ENCODE measurements around the gene SKP1. TPM values are rescaled to one million over a fixed set of nuclear protein-coding genes. Genes with fewer than 3 reads are reported as not detected.

Gene SKP1
- total RNA-seq, 1 donor = 349 TPM

DNA sequence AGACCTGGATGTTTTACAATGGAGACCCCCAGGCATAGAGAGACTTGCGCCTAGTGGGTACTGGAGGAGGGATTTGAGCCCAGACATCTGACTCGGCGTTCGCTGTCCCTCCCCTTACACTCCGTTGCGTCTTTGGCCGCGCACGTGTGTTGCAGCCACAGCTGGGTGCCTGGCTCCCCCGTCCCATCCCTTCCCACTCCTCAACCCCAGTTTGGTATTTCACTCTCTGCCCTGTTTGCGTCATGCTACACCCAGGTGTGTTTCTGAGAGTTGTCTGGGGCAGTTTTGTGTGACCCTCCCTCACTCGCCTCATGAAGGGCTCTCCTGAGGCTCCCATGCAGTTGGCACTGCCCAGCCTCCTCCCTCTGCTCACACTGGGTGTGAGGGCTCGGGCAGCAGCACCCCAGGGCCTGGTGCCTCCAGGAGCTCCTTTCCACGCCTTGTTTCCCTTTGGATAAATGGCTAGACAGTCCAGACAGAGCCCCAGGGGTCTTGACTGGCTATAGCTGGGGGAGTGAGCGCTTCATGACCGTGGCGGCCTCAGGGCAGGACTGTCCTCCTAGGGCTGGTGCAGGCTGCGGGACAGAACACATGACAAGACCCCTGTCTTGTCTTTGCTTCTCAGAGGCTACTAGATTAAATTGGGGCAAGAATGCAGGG, 48.6 kb downstream of the SKP1 start:
- TF ChIP-seq, protein P1, sequence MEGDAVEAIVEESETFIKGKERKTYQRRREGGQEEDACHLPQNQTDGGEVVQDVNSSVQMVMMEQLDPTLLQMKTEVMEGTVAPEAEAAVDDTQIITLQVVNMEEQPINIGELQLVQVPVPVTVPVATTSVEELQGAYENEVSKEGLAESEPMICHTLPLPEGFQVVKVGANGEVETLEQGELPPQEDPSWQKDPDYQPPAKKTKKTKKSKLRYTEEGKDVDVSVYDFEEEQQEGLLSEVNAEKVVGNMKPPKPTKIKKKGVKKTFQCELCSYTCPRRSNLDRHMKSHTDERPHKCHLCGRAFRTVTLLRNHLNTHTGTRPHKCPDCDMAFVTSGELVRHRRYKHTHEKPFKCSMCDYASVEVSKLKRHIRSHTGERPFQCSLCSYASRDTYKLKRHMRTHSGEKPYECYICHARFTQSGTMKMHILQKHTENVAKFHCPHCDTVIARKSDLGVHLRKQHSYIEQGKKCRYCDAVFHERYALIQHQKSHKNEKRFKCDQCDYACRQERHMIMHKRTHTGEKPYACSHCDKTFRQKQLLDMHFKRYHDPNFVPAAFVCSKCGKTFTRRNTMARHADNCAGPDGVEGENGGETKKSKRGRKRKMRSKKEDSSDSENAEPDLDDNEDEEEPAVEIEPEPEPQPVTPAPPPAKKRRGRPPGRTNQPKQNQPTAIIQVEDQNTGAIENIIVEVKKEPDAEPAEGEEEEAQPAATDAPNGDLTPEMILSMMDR (IDR thresholded peaks at IDR 0.05; ENCODE audit: insufficient read depth, low read length) = no peak
- no peak for DNase-seq (ENCODE audit: low read depth)
- H3K4me3 ChIP-seq (ENCODE audit: low read depth, low read length) = no peak overlapping the region

DNA sequence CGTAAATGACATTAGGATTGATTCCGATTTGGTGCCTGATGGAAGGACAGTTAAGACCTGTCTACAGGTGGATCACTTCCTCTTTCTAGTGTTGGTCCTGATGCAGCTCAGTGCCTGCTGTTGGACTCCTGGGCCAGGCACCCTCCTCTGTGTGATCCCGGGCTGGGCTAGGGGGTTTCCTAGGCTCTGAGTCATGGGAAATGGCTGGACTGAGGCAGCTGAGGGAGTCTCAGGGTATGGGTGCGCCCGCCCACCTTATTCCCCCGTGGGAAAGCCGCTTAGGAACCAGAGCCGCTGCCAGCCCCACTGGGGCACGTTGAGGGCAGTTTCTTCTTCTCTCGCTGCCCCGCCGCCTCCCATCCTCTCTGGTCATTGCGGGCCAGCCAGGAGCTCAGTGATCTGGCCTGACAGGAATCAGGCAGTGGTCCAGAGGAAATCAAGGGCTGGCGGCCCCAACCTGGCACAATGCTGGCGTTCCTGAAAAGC, 49.3 kb downstream of the SKP1 start:
- peak; percentile 41 for DNase-seq (ENCODE audit: low read depth)
- no peak overlapping the region for H3K4me3 ChIP-seq (ENCODE audit: low read depth, low read length)
- TF ChIP-seq, protein P1 (IDR thresholded peaks at IDR 0.05; ENCODE audit: insufficient read depth, low read length) = no peak

DNA sequence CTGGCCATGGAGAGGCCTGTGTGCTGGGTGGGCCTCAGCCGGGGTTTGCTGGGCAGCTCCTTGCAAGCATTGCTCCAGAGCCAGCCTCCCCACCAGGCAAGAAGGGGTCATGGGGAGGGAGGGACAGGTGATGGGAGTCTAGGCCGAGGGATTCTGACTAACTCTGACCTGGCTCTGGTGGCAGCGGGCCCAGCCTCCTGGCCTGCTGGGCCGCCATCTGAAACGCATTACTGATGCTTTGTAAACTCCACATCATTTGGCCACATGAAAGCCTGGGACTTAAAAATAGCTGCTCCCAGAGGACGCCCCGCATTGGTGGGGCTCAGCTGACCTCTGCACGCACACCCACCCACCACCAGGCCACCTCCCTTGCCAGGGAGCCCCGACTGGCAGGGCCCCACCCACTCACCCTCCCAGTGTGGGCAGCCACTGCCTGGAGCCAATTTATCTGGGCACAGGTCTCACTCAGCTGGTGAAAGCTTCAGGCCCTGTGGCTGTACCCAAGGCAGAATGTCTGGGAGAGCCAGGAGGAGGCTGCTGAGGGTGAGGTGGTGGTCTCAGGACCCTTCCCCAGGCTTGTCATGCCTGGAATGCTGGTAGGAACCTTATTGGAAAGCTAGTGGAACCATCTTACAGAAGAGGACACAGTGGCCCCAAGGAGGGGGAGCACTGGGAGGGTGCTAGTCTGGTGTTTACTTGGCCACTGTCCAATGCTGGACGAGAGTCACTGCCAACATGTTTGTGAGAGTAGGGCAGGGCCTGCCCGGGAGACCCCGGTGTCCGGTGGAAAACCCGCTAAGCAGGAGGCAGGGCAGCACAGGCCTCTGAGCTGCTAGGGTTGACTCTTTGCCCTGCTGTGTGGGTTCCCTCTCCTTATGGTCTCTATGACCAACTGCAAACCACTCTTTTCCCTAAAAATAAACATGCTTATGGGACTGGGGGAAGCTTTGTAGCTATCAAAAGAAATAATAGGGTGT, 51.4 kb downstream of the SKP1 start:
- TF ChIP-seq, protein P1 (IDR thresholded peaks at IDR 0.05; ENCODE audit: insufficient read depth, low read length) = no peak
- H3K4me3 ChIP-seq (ENCODE audit: low read depth, low read length) = no peak overlapping the region
- DNase-seq (ENCODE audit: low read depth) = peak; percentile 97

DNA sequence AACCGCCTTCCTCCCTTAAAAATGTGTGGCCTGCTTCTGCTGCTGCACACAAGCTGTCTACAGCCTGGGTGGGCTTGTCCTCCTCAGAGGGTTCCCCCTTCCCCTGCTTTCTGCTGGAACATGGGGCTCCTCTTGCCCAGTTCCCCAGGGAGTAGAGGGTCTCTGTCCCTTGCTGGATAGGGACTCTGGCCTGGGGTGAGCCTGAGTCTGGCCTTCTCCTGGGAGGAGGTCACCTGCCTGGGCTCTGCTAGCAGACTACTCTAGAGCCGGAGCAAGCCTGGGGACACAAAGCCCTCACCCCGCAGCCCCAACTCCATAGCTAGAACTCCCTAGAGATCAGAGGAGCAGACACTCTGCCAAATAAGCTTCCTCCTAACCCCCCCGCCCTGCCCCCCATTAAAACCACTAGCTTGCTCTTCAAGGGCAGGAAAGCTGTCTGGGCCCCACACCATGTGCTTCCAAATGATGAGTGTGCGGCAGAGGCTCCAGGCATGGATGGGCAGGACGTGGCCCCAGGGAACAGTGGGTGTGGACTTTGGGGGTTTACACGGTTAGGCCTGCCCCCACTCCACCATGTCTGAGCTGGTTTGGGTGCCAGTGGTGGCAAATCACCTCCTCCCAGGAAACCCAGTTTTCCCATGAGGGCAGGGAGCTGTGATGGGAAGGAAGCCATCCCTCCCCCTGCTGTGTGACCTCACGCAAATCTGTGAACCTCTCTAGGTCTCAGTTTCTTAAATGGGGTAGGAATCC, 52.3 kb downstream of the SKP1 start:
- H3K4me3 ChIP-seq (ENCODE audit: low read depth, low read length) = no peak overlapping the region
- DNase-seq (ENCODE audit: low read depth) = peak; percentile 83
- TF ChIP-seq, protein P1 (IDR thresholded peaks at IDR 0.05; ENCODE audit: insufficient read depth, low read length) = no peak

DNA sequence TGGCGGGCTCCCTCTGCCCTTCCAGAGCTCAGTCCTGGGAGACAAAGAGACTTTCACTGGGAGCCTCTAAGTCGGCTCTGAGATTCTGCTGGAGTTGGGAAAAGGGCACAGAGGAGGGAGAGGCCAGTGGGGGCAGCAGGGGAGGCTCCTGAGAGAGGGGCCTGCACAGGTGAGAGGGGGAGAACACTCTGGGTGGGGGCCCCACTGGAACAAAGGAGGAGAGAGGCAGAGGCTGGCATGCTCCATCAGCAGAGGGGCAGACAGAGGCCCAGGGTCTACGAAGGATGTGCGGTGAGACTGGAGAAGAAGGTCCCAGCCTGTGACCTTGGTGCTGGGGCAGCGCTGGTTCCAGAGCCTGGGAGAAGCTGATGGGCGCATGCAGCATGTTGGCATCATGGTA, 53.4 kb downstream of the SKP1 start:
- TF ChIP-seq, protein P1 (IDR thresholded peaks at IDR 0.05; ENCODE audit: insufficient read depth, low read length) = no peak
- DNase-seq (ENCODE audit: low read depth) = no peak
- H3K4me3 ChIP-seq (ENCODE audit: low read depth, low read length) = no peak overlapping the region

DNA sequence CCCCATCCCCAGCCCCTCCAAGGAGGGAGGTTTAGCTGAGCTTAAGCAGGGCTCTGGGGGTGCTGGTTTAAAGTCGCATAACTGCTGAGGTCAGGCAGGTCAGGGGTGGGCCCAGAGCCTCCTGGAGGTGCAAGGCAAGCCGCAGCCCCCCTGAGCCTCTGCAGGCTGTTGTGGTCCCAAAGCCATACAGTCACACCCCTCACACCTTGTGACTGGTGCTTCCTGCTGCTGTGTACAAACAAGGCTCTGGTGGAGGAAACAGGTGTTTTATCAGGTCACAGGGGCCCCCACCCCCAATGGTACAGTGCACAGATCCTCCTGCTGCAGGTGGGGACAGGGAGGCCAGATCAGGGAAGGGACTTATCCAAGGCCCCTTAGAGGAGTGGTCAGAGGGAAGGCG, 54.2 kb downstream of the SKP1 start:
- TF ChIP-seq, protein P1 (IDR thresholded peaks at IDR 0.05; ENCODE audit: insufficient read depth, low read length) = no peak
- DNase-seq (ENCODE audit: low read depth) = no peak
- no peak overlapping the region for H3K4me3 ChIP-seq (ENCODE audit: low read depth, low read length)

Measured in fibroblast of the aortic adventitia (primary cell).